Measurements from ENCODE around the gene PRTG.

- TF ChIP-seq ZFP3 (CRISPR knock-in tag; IDR thresholded peaks at IDR 0.05): no peak
- TF ChIP-seq SNAI2 (CRISPR knock-in tag; IDR thresholded peaks at IDR 0.05): no peak
- TF ChIP-seq PATZ1 (CRISPR knock-in tag; IDR thresholded peaks at IDR 0.05; ENCODE audit: borderline replicate concordance): no peak
- TF ChIP-seq ZNF565 (CRISPR knock-in tag; conservative IDR thresholded peaks at IDR 0.05; ENCODE audit: low read depth): no peak
Observed at GRCh38 chr15:55703873-55704301, 39.1 kb downstream of the PRTG start.
